Glutamatergic neuron (in vitro differentiated cells): ENCODE results near the gene LGR5. TPM values are rescaled to one million over a fixed set of nuclear protein-coding genes. Genes with fewer than 3 reads are reported as not detected.

Source experiments
- DNase-seq: peaks from one replicate; pipeline ENCODE4 v3.0.0; 2022
- H3K27ac Mint-ChIP-seq: one replicate; pipeline ENCODE4 v1.8.0; 2020; ENCODE audit warnings: mild to moderate bottlenecking, mixed read lengths, inconsistent platforms; ENCODE audit not compliant: unreplicated experiment
- H3K27me3 Mint-ChIP-seq: one replicate; pipeline ENCODE4 v1.8.0; 2020; ENCODE audit warnings: mild to moderate bottlenecking, moderate library complexity, mixed read lengths, inconsistent platforms; ENCODE audit not compliant: unreplicated experiment
- H3K36me3 Mint-ChIP-seq: one replicate; pipeline ENCODE4 v1.8.0; 2020; ENCODE audit warnings: mild to moderate bottlenecking, mixed read lengths, inconsistent platforms; ENCODE audit not compliant: unreplicated experiment
- H3K4me1 Mint-ChIP-seq: one replicate; pipeline ENCODE4 v1.8.0; 2020; ENCODE audit warnings: mild to moderate bottlenecking, low read depth, mixed read lengths, inconsistent platforms; ENCODE audit not compliant: unreplicated experiment
- H3K4me3 Mint-ChIP-seq: one replicate; pipeline ENCODE4 v1.8.0; 2020; ENCODE audit warnings: mild to moderate bottlenecking, mixed read lengths, inconsistent platforms; ENCODE audit not compliant: unreplicated experiment
- H3K9me3 Mint-ChIP-seq: one replicate; pipeline ENCODE4 v1.8.0; 2020; ENCODE audit warnings: mild to moderate bottlenecking, moderate library complexity, mixed read lengths, inconsistent platforms; ENCODE audit not compliant: unreplicated experiment
- total RNA-seq: library from RNA; stranded (reverse); fragmentation: NEBNext Ultra II Directional; extraction: Animal tissue kit (Norgen Biotek cat#: 25700); gene quantifications from one replicate; pipeline ENCODE4 v1.2.1, GENCODE V29; 2021; ENCODE audit not compliant: unreplicated experiment
- TF ChIP-seq, protein P1 (sequence below): fragments of 200-600 bp; sonication (generic); IDR thresholded peaks from one replicate; pipeline ENCODE4 v1.5.0; 2021; ENCODE audit not compliant: partially characterized antibody, unreplicated experiment

The LGR5 gene
- total RNA-seq, 1 donor from 2014 or later, result 3.1 TPM

DNA sequence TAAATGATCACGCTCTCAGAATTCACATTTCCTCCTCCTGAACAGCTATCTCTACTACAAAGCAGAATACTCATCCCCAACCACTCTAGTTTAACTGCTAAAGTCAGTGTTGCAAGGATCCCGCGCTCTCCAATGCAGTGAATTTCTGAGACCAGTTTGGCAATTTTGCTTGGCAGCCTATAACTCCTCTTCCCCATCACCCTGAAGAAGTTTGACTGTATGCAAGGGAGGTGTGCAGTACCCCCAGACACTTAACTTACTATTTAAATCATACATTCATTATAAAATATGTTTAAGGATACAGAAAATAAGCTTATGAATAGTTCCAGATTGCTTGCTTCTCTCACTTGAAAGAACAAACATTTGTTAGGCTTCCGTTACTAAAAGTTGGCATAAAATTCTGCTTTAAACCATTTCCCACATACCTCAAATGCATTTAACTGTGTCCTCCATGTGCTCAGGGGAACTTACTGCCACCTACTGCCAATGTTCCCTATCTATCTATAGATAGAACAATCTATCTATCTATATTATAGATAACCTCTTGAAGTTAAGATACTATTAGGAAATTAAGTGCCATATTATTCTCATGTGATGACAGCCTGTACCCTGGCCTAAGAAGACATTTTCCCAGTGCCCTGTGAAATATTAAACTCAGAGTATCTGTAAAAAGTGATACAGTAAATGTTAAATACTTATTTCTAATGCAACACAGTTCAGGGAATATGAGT, 2.4 kb downstream of the LGR5 start:
- Mint-ChIP-seq H3K9me3 (peaks cover 10% of the 10 kb centered on the region), H3K4me1 (peaks cover 9% of the 10 kb centered on the region), H3K36me3 (peaks cover 7% of the 10 kb centered on the region), H3K27me3 (peaks cover 9% of the 10 kb centered on the region), H3K4me3 (peak overlapping the region; percentile 92), H3K27ac (no peak overlapping the region)
- no peak for DNase-seq
- TF ChIP-seq, protein P1, sequence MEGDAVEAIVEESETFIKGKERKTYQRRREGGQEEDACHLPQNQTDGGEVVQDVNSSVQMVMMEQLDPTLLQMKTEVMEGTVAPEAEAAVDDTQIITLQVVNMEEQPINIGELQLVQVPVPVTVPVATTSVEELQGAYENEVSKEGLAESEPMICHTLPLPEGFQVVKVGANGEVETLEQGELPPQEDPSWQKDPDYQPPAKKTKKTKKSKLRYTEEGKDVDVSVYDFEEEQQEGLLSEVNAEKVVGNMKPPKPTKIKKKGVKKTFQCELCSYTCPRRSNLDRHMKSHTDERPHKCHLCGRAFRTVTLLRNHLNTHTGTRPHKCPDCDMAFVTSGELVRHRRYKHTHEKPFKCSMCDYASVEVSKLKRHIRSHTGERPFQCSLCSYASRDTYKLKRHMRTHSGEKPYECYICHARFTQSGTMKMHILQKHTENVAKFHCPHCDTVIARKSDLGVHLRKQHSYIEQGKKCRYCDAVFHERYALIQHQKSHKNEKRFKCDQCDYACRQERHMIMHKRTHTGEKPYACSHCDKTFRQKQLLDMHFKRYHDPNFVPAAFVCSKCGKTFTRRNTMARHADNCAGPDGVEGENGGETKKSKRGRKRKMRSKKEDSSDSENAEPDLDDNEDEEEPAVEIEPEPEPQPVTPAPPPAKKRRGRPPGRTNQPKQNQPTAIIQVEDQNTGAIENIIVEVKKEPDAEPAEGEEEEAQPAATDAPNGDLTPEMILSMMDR, result no peak

DNA sequence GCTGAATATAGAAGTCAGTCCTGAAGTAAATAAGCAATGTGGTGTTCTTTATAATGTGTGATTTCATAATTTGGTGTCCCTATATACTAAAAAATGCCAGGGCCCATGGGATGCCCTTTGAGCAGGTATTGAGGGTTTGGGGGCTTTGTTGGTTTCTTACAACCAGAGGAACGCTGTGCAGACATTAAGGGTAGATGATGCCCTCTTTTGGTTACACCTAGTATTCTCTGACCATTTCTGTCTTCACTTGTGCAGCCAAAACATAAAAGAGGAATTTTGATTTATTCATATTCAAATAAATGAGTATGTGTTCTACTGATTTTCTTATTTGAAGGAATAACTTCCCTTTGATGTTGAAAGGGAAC, 3.0 kb downstream of the LGR5 start:
- Mint-ChIP-seq H3K9me3 (peaks cover 8% of the 10 kb centered on the region), H3K27ac (no peak overlapping the region), H3K4me3 (no peak overlapping the region)

DNA sequence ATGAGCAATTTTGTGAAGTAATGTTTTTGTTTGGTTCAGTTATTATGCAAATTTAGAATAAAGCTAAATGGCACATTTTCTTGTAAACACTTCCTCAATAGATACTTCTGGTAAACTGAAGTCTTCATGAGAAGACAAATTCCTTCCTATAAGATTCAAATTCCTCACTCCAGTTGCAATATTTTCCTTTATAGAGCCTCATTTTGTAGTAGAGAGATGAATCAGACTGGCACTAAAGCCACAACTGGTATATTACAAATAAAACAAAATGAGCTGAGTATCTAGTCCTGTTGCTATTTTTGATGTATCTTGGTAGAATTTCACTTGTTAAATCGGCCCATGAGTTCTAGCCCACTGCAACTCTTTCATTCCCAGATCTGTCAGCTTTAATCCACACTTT, 5.5 kb downstream of the LGR5 start:
- Mint-ChIP-seq H3K4me3 (no peak overlapping the region), H3K36me3 (no peaks in the 10 kb centered on the region), H3K4me1 (peaks cover 10% of the 10 kb centered on the region), H3K9me3 (peaks cover 2% of the 10 kb centered on the region), H3K27ac (no peak overlapping the region), H3K27me3 (peaks cover 6% of the 10 kb centered on the region)
- TF ChIP-seq, protein P1, result no peak
- no peak for DNase-seq

More for the DNA sequence above, 3.0 kb downstream of the LGR5 start:
- Mint-ChIP-seq H3K4me1 (peaks cover 9% of the 10 kb centered on the region), H3K27me3 (peaks cover 9% of the 10 kb centered on the region), H3K36me3 (peaks cover 2% of the 10 kb centered on the region)
- TF ChIP-seq, protein P1, result no peak
- no peak for DNase-seq

DNA sequence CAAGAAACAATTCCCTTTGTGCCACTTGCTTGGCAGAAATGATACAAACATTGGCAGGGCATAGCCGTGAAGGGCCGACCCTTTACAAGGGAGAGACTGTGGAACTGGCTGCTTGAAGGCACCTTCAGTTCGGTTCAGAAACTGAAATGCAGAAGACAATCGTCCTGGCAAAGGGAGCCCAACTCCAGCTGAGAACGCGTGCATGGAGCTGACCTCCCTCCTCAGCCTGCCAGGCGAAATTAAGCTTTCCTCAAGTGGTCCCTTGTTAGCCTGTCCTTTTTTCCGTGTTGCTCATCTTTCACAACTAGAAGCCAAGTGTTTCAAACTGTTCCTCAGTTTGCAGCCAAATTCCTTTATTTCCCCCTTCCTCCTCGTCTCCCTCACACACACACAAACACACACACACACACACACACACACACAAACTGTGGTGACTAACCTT, 8.1 kb downstream of the LGR5 start:
- DNase-seq, result no peak
- H3K27me3 Mint-ChIP-seq, result no peaks in the 10 kb centered on the region
- peaks cover 9% of the 10 kb centered on the region for H3K4me1 Mint-ChIP-seq
- no peaks in the 10 kb centered on the region for H3K9me3 Mint-ChIP-seq
- H3K4me3 Mint-ChIP-seq, result no peak overlapping the region
- no peaks in the 10 kb centered on the region for H3K36me3 Mint-ChIP-seq
- TF ChIP-seq, protein P1, result no peak
- H3K27ac Mint-ChIP-seq, result no peak overlapping the region

DNA sequence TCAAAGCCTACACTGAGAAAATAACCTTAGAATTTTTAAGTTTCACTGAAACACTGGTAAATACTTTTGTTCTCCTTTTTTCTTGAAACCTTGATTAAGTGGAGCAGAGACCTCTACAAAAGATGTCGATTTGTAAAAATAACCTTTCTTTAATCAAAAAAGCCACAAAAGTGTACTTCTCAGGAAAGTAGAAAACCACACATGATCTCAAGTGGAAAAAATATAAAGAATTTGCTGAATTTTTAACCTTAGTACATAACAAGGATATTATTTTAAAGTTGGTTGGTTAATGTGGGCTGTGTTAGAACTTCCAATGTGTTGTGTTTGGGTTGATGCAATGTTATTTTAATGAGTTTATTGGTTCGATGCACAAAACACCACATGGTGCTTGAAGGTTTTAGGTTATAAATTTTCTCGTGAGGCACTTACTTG, 8.6 kb downstream of the LGR5 start:
- TF ChIP-seq, protein P1, result no peak
- no peak for DNase-seq
- Mint-ChIP-seq H3K9me3 (no peaks in the 10 kb centered on the region), H3K36me3 (no peaks in the 10 kb centered on the region), H3K4me1 (peaks cover 9% of the 10 kb centered on the region), H3K4me3 (no peak overlapping the region), H3K27me3 (no peaks in the 10 kb centered on the region), H3K27ac (no peak overlapping the region)
